PFSK-1 (cell line): ENCODE data around the gene USP13.

ENCODE experiments used
- POLR2AphosphoS5 ChIP-seq: IDR thresholded peaks from 2 replicates; pipeline ENCODE4 v1.6.1; 2012; ENCODE audit warnings: low read depth, mild to moderate bottlenecking, control low read depth, low read length, moderate library complexity
- SIN3A ChIP-seq: IDR thresholded peaks from 2 replicates; pipeline ENCODE4 v1.6.1; 2012; ENCODE audit warnings: mild to moderate bottlenecking, low read length, moderate library complexity, borderline replicate concordance; ENCODE audit not compliant: insufficient read depth

GRCh38 chr3:179768080-179768479 lies 115.2 kb downstream of the USP13 start:
- TF ChIP-seq SIN3A, result no peak
- TF ChIP-seq POLR2AphosphoS5, result no peak
